CD14-positive monocyte (primary cell): Measurements from ENCODE around the gene PIAS1. TPM values are rescaled to one million over a fixed set of nuclear protein-coding genes. Genes with fewer than 3 reads are reported as not detected.

ENCODE experiments used
- DNase-seq, 3 donors: peaks; one replicate each; pipeline ENCODE4 v3.0.0-alpha.2; 2011 to 2022
- H2AFZ ChIP-seq: 2 replicates; pipeline ENCODE4 v1.6.0; 2012; ENCODE audit warnings: mild to moderate bottlenecking, low read depth, low read length, inconsistent platforms; ENCODE audit not compliant: insufficient read depth, poor library complexity, severe bottlenecking
- H3K27ac ChIP-seq, 2 donors: 1 replicate in 1 of 2; 2 replicates in 1 of 2; pipeline ENCODE4 v1.5.1; 2012 to 2013; ENCODE audit warnings: low read length in 2 of 2, control low read depth in 1 of 2, inconsistent platforms in 1 of 2, low read depth in 1 of 2, mild to moderate bottlenecking in 1 of 2
- H3K27me3 ChIP-seq, 2 donors: one replicate each; pipeline versions ENCODE4 v1.6.0 to v1.6.1; 2011 to 2013; ENCODE audit warnings: low read length in 2 of 2; ENCODE audit not compliant: control insufficient read depth in 2 of 2, insufficient read depth in 2 of 2
- H3K36me3 ChIP-seq, 2 donors: replicated peaks in 1 of 2; 1 replicate in 1 of 2; 2 replicates in 1 of 2; pipeline versions ENCODE4 v1.5.1 to v1.6.1; 2012 to 2013; ENCODE audit warnings: low read length in 2 of 2, control low read depth in 1 of 2, inconsistent platforms in 1 of 2, mild to moderate bottlenecking in 1 of 2; ENCODE audit not compliant: insufficient read depth in 2 of 2, control insufficient read depth in 1 of 2
- H3K4me1 ChIP-seq, 2 donors: 1 replicate in 1 of 2; 2 replicates in 1 of 2; pipeline versions ENCODE4 v1.5.1 to v1.6.1; 2012 to 2013; ENCODE audit warnings: low read length in 2 of 2, control low read depth in 1 of 2, inconsistent platforms in 1 of 2, mild to moderate bottlenecking in 1 of 2, moderate library complexity in 1 of 2; ENCODE audit not compliant: insufficient read depth in 2 of 2, control insufficient read depth in 1 of 2
- H3K4me2 ChIP-seq: replicated peaks from 2 replicates; pipeline ENCODE3; 2012; ENCODE audit warnings: low read length, moderate library complexity, mild to moderate bottlenecking; ENCODE audit not compliant: poor library complexity, severe bottlenecking; ENCODE audit errors: extremely low read depth
- H3K4me3 ChIP-seq, 3 experiments: fragments of 200-600 bp in 1 of 3; sonication (generic) in 1 of 3; replicated peaks in 1 of 3; 1 replicate in 2 of 3; 2 replicates in 1 of 3; pipeline ENCODE4 v1.5.1; 2011 to 2013; ENCODE audit warnings: low read length in 3 of 3, mild to moderate bottlenecking in 3 of 3, control low read depth in 2 of 3, low read depth in 2 of 3, inconsistent platforms in 1 of 3, moderate library complexity in 1 of 3
- H3K79me2 ChIP-seq: 2 replicates; pipeline ENCODE4 v1.6.0; 2012; ENCODE audit warnings: mild to moderate bottlenecking, control low read depth, inconsistent platforms, low read length, moderate library complexity; ENCODE audit not compliant: insufficient read depth
- H3K9ac ChIP-seq: 2 replicates; pipeline ENCODE4 v1.6.0; 2017; ENCODE audit warnings: low read length, mild to moderate bottlenecking; ENCODE audit not compliant: insufficient read depth, poor library complexity, severe bottlenecking
- H3K9me3 ChIP-seq, 2 donors: replicated peaks in 1 of 2; 1 replicate in 1 of 2; 2 replicates in 1 of 2; pipeline versions ENCODE4 v1.5.1 to v1.6.1; 2012 to 2013; ENCODE audit warnings: low read length in 2 of 2, control low read depth in 1 of 2; ENCODE audit not compliant: control insufficient read depth in 1 of 2, insufficient read depth in 1 of 2
- H4K20me1 ChIP-seq: 2 replicates; pipeline ENCODE4 v1.6.0; 2012; ENCODE audit warnings: mild to moderate bottlenecking, low read length, control low read depth, moderate library complexity; ENCODE audit not compliant: insufficient read depth
- H3K27ac Mint-ChIP-seq, 7 donors: one replicate each; pipeline ENCODE4 v1.8.0; 2020; ENCODE audit warnings: mild to moderate bottlenecking in 7 of 7, mixed read lengths in 7 of 7, moderate library complexity in 6 of 7, inconsistent platforms in 2 of 7
- H3K27me3 Mint-ChIP-seq, 3 donors: one replicate each; pipeline ENCODE4 v1.8.0; 2021 to 2022; ENCODE audit warnings: low read depth in 3 of 3, mild to moderate bottlenecking in 3 of 3, mixed read lengths in 3 of 3, moderate library complexity in 3 of 3, inconsistent platforms in 1 of 3
- H3K36me3 Mint-ChIP-seq, 2 donors: one replicate each; pipeline ENCODE4 v1.8.0; 2020; ENCODE audit warnings: mixed read lengths in 2 of 2, inconsistent platforms in 1 of 2, mild to moderate bottlenecking in 1 of 2
- H3K4me1 Mint-ChIP-seq: one replicate; pipeline ENCODE4 v1.8.0; 2020; ENCODE audit warnings: mild to moderate bottlenecking, mixed read lengths
- H3K4me3 Mint-ChIP-seq, 2 donors: one replicate each; pipeline ENCODE4 v1.8.0; 2020; ENCODE audit warnings: mild to moderate bottlenecking in 2 of 2, mixed read lengths in 2 of 2, moderate library complexity in 1 of 2
- H3K9me3 Mint-ChIP-seq, 7 donors: one replicate each; pipeline ENCODE4 v1.8.0; 2020 to 2022; ENCODE audit warnings: mixed read lengths in 7 of 7, mild to moderate bottlenecking in 6 of 7, moderate library complexity in 6 of 7, inconsistent platforms in 2 of 7
- CTCF ChIP-seq: fragments of 200-600 bp; IDR thresholded peaks from one replicate; pipeline ENCODE4 v1.8.0; 2022; ENCODE audit warnings: antibody characterized with exemption, mild to moderate bottlenecking
- WGBS: methylation state at CpG from one replicate; pipeline ENCODE4 v1.1.5; 2013; ENCODE audit warnings: missing lambda C conversion rate; ENCODE audit not compliant: insufficient coverage; 5-methylcytosine and 5-hydroxymethylcytosine counted together
- intact Hi-C, 2 donors: fragments of 100-400 bp; cut with micrococcal nuclease; formaldehyde crosslinking; loops; one replicate each; pipeline versions ENCODE4 v1.15.0 to v1.15.1; 2023
- polyA plus RNA-seq, 3 donors: library from polyadenylated mRNA; depleted of rRNA in 1 of 3; unstranded in 2 of 3; stranded (reverse) in 1 of 3; fragments of 300-500 nt in 2 of 3; fragments of >200 nt in 1 of 3; fragmentation: Illumina TruSeq in 2 of 3; gene quantifications; 1 replicate in 2 of 3; 2 replicates in 1 of 3; pipeline ENCODE4 v1.2.3, GENCODE V29; 2012 to 2021

PIAS1 gene
- polyA plus RNA-seq, 3 donors = 47.3 to 109 (median 89.8) TPM

- no peak overlapping the region for H3K27ac Mint-ChIP-seq
Measured at GRCh38 chr15:68137096-68137495, 83.0 kb downstream of the PIAS1 start.

GRCh38 chr15:68143129-68143528 is 89.0 kb downstream of the PIAS1 start:
- Histone ChIP-seq H3K9me3 (no peaks in the 10 kb centered on the region), H3K4me1 (no peaks in the 10 kb centered on the region), H3K79me2 (peaks cover 92% of the 10 kb centered on the region), H4K20me1 (peaks cover 100% of the 10 kb centered on the region), H3K4me3 (no peak overlapping the region), H2AFZ (no peak overlapping the region), H3K27ac (no peak overlapping the region), H3K4me2 (no peak overlapping the region), H3K9ac (no peak overlapping the region), H3K36me3 (peaks cover 59 to 72% of the 10 kb centered on the region in 2 donors), H3K27me3 (no peaks in the 10 kb centered on the region)
- no peak overlapping the region for H3K27ac Mint-ChIP-seq
- no peak for TF ChIP-seq CTCF
- WGBS = no CpG with 5 or more reads among the region's 2 CpGs
- H3K9me3 Mint-ChIP-seq = no peaks in the 10 kb centered on the region
- no peaks in the 10 kb centered on the region for H3K27me3 Mint-ChIP-seq
- DNase-seq = no peak
- intact Hi-C loops = no loop called here
- no peaks in the 10 kb centered on the region for H3K4me1 Mint-ChIP-seq
- peaks cover 45 to 56% of the 10 kb centered on the region in 2 donors for H3K36me3 Mint-ChIP-seq
- H3K4me3 Mint-ChIP-seq = no peak overlapping the region

More at GRCh38 chr15:68137096-68137495, 83.0 kb downstream of the PIAS1 start:
- H3K4me2 ChIP-seq = no peak overlapping the region
- H2AFZ ChIP-seq = no peak overlapping the region
- H3K27me3 Mint-ChIP-seq = no peaks in the 10 kb centered on the region
- H3K4me3 Mint-ChIP-seq = no peak overlapping the region
- H3K27ac ChIP-seq = no peak overlapping the region
- TF ChIP-seq CTCF = no peak
- DNase-seq = no peak
- H3K4me3 ChIP-seq = no peak overlapping the region
- peaks cover 4 to 31% of the 10 kb centered on the region in 2 donors for H3K36me3 ChIP-seq
- no peaks in the 10 kb centered on the region for H3K27me3 ChIP-seq
- peaks cover 14 to 26% of the 10 kb centered on the region in 2 donors for H3K36me3 Mint-ChIP-seq
- no peak overlapping the region for H3K9ac ChIP-seq
- H3K4me1 ChIP-seq = no peaks in the 10 kb centered on the region
- no CpG with 5 or more reads among the region's 1 CpG for WGBS
- H4K20me1 ChIP-seq = peaks cover 72% of the 10 kb centered on the region
- peaks cover 71% of the 10 kb centered on the region for H3K79me2 ChIP-seq
- H3K9me3 Mint-ChIP-seq = no peaks in the 10 kb centered on the region
- peaks cover 3% of the 10 kb centered on the region for H3K4me1 Mint-ChIP-seq
- H3K9me3 ChIP-seq = no peaks in the 10 kb centered on the region
- intact Hi-C loops = no loop called here
